GM12872 (cell line): Measurements from ENCODE around the gene HADHA.

Experiments used
- TF ChIP-seq, protein P1 (sequence below): IDR thresholded peaks from 3 replicates; pipeline ENCODE4 v1.5.1; 2011; ENCODE audit warnings: low read depth, mild to moderate bottlenecking, low read length, moderate library complexity; ENCODE audit not compliant: insufficient read depth

HADHA gene

DNA sequence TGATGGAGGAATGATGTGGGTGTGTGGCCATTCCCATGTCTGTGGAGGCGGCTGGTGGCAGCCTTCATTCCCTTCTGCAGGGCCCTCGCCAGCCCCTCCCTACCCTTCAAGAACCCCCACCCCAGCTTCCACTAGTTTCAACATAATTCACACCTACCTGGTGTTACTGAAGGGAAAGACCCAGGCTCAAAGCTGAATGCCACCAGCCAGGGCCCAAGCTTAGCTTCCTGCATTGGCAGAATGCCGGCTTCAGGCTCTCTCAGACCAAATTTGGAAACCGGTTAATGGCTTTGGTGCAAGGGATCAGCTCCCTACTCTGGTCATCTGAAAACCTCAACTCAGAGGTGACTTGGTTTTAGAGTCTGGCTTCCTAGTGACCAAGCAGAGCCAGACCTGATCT lies 54.7 kb downstream of the HADHA start:
- TF ChIP-seq, protein P1, sequence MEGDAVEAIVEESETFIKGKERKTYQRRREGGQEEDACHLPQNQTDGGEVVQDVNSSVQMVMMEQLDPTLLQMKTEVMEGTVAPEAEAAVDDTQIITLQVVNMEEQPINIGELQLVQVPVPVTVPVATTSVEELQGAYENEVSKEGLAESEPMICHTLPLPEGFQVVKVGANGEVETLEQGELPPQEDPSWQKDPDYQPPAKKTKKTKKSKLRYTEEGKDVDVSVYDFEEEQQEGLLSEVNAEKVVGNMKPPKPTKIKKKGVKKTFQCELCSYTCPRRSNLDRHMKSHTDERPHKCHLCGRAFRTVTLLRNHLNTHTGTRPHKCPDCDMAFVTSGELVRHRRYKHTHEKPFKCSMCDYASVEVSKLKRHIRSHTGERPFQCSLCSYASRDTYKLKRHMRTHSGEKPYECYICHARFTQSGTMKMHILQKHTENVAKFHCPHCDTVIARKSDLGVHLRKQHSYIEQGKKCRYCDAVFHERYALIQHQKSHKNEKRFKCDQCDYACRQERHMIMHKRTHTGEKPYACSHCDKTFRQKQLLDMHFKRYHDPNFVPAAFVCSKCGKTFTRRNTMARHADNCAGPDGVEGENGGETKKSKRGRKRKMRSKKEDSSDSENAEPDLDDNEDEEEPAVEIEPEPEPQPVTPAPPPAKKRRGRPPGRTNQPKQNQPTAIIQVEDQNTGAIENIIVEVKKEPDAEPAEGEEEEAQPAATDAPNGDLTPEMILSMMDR: no peak

DNA sequence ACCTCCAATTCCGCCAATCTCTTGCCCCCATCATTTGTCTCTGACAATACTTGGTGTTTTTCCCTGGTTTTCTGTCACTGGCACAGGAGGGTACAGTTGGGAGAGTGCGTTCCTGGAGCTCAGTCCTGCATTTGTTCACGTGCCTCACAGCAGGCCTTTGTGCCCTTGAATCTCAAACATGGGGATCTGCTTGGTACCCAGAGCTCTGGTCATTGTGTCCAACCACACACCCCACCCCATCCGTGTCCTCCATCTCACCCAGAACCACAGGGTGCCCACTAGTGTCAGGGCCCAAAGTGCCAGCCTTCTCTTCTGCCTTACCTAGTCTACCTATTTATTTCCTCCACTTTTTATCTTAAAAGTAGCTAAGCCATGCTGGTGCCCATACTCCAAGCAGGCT lies 55.3 kb downstream of the HADHA start:
- TF ChIP-seq, protein P1: no peak

DNA sequence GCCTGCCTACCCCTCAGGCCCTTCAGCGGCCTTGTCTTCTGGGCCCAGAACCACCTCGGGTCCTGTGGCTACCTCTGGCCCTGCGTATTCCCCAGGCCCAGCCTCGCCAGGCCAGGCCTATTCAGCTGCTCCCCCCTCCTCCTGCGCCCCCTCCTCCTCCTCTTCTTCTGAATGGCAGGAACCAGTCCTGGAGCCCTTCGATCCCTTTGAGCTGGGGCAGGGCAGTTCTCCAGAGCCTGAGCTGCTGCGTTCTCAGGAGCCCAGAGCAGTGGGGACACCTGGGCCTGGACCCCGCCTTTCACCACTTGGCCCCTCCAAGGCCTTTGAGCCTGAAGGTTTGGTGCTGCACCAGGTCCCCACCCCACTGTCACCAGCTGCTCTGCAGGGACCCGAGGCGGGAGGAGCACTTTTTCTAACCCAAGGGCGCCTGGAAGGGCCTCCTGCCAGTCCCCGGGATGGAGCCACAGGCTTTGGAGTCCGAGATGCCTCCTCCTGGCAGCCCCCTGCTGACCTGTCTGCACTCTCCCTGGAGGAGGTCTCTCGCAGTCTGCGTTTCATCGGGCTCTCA lies 56.8 kb downstream of the HADHA start:
- TF ChIP-seq, protein P1: no peak

DNA sequence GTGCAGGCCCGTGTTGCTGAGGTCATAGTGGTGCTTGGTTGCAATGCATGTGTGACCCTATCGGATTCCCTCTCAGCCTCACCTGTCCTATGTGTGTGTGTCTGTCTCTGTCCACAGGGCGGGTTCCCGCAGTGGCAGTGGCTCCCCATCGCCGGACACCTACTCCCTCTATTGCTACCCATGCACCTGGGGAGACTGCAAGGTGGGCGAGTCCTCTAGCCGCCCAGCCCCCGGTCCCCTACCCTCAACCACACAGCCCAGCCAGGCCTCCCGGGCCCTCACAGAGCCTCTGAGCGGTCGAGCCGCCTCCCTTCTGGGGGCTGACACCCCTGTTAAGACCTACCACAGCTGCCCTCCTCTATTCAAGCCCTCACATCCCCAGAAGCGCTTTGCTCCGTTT lies 57.3 kb downstream of the HADHA start:
- TF ChIP-seq, protein P1: no peak

DNA sequence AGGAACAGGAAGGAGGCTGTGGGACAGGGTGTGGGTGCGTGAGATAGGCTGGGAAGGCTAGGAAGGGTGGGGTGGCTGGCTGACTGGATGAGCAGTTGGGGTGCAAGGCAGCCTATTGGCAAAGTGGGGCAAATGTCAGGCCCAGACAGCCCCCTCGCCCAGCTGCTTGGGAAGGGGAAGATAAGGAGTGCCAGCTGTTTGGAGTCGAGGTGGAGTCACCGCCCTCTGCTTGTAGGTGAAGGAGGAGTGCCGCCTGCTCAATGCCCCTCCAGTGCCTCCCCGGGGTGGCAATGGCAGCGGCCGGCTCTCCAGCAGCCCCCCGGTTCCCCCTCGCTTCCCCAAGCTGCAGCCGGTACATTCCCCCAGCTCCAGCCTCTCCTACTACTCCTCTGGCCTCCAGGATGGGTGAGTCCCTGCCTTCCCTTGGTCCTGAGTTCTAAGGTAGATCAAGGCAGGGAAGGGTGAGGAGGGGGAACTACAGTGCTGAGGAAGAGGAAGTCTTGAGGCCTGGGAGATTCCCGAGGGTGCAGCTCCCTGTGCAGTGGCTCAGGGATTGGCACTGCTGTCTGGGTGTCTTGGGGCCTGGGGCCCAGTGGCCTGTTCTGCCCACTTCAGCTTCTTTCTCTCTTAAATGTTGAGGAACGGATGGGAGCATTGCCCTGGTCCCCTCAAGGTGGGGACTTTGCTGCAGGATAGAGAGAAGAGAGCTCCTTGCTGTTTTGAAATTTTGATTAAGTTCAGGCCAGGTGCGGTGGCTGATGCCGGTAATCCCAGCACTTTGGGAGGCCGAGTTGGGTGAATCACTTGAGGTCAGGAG lies 58.3 kb downstream of the HADHA start:
- TF ChIP-seq, protein P1: no peak

DNA sequence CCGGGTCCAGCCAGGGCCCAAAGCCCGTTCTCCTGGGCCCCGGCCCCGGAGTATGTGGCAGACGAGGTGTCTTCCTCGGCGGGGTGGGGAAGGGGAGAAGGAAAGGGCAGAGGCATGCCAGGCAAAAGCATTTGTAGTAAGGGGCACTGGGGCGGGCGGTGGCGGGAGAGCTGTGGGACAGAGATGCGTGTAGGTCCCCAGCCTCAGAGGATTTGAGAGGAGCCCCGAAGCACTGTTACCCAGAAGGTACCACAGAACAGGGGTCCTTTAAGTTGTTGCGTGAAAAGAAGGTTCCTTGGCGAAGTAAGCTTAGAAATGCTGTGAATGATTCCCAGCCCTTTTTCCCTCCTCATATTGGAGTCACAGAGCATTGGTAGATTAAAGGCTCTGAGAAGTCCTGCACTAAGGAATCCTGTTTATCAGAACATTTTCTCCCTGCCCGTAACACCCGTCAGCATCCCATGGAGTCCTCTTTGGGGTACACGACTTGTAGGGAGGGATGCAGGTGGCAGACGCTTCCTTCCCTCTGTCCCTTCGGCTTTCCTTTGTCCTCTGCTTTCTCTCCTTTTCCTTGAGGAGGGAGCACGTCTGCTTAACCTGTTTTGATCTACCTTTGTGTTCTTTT lies 59.0 kb downstream of the HADHA start:
- TF ChIP-seq, protein P1: no peak

DNA sequence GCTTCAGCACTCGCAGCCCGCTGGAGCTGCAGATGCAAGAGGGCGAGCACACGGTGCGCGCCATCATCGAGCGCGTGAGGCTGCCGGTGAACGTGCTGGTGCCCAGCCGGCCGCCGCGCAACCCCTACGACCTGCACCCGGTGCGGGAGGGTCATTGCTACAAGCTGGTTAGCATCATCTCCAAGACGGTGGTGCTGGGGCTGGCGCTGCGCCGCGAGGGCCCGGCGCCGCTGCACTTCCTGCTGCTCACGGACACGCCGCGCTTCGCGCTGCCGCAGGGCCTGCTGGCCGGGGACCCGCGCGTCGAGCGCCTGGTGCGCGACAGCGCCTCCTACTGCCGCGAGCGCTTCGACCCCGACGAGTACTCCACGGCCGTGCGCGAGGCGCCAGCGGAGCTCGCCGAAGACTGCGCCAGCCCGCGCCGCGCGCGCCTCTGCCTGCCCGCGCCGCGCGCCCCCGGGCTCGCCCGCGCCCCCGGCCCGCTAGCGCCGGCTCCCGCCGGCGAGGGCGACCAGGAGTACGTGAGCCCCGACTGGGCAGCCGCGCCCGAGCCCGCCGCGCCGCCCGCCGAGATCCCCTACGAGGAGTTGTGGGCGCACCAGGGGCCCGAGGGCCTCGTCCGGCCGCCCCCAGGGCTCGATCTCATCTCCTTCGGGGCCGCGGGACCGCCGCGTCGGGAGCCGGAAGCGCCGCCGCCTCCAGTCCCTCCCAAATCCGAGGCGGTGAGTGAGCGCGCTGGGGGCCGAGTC lies 59.7 kb downstream of the HADHA start:
- TF ChIP-seq, protein P1: peak; percentile 77
